HG03060 (cell line): ENCODE measurements around the gene VRK3.
"Not testable (repeated sequence)": the region's sequence is repeated elsewhere in the genome, so short reads cannot be mapped to it uniquely, and the experiment has no call there.

ENCODE experiments used
- ATAC-seq: cut with Tn5 transposase; IDR thresholded peaks from one replicate; pipeline ENCODE4 v1.9.1; 2021; ENCODE audit warnings: low read depth, moderate number of reproducible peaks; ENCODE audit not compliant: unreplicated experiment

The VRK3 gene

DNA sequence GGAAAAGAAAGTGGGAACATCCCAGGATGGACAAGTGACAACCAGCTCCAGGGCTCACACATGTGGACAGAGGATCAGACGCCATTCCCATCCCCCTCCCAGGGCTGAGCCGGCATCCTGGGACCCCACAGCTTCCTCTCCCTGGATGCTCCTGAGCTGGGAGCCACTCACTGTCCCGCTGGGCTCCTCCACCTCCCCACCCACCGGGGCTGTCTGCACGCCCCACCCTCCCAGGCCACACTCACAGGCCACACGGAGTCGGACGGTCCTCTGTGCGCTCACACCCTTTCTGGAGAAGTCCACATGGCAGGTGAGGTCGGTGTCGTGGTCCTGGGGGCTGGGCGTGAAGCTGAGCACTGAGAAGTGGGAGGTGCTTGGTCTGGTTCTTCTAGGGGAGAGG is 65.3 kb downstream of the VRK3 start:
- not testable (repeated sequence) for ATAC-seq

DNA sequence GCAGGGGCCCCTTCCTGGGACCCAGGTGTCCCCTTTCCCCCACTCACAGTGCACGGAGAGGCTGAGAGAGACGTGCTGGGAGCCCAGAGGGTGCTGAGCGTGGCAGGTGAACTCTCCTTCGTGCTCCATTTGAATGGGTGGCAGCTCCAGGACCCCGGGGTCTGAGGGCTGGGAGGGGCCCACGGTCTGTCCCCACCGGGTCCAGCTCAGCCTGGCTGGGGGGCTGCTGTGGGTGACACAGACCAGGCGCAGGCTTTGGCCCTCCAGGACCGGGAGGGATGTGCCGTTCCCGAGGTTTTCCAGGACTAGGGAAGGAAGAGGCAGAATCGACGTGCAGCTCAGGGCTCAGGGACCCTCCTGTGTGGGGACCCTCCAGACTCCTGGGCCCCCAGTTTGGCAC is 66.6 kb downstream of the VRK3 start:
- not testable (repeated sequence) for ATAC-seq

DNA sequence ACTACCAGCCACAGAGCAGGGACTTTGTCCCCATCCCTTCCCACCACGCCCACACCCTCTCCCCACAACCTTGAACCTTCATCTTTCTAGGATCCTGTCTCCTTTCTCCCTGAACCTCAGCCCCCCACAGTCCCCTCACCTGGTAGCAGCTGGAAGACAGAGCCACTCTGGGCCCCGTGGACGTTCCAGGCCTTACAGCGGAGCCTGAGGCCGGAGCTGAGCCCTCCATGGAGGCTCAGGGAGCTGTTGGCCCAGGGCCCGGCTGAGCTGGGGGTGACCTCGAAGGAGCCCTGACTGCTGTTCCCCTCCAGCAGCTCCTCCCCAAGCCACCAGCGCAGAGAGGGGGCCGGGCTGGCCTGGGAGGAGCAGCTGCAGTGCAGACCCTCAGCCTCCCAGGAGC is 67.0 kb downstream of the VRK3 start:
- not testable (repeated sequence) for ATAC-seq

DNA sequence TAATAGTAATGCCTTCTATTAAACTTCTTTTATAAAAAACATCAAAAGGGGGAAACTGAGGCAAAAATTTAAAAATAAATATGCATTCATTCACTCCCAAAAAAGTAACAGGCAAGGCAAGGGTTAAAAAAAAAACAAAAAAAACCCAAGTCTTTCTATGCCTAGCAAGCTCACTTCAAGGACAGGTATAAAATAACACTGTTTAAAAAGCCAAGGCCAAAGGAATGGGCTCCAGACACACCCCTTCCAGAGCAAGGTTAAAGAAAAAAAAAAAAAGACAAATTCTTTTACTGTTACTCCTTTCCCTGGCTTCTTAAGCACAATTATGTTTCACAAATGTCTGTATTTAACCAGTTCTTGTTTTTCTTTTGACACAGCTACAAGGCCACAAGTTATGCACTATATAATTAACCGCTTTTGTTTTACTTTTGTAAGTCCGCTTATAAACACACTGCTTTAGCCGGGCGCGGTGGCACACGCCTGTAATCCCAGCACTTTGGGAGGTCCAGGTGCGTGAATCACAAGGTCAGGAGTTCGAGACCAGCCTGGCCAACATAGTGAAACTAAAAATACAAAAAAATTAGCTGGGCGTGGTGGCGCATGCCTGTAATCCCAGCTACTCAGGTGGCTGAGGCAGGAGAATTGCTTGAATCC is 67.8 kb downstream of the VRK3 start:
- ATAC-seq, result no peak

DNA sequence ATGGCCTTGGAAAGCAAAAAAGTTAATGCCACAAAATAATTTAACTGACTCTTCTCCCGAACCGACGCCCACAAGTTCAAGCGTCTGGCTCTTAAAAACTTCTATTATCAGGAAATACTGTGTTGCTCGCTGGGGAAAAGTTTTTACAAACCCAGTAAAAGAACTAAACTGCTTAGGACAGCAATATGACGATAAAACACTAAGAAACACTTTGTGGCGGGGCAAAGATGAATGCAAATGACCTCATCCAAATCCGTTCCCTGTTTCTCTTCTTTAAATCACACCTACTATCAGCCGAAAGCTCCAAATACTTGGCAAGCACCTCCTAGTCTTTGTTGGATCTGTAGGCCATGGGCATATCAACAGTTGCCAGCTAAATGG is 69.1 kb downstream of the VRK3 start:
- no peak for ATAC-seq

DNA sequence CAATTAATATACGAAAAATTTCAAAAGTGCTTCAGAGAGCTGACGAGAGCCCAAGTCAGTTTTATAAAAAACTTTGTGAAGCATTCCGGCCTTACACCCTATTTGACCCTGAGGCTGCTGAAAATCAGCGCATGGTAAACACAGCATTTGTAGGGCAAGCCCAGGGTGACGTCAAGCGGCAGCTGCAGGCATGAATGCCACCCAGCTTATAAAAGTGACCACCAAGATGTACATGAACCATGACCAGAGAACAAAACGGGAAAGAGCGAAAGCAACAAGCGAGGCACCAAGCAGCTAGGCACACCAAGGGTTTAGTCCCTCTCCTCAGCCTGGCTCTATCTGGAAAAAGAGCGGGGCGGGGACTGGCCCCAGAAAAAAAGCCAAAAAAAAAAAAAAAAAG is 70.2 kb downstream of the VRK3 start:
- no peak for ATAC-seq

DNA sequence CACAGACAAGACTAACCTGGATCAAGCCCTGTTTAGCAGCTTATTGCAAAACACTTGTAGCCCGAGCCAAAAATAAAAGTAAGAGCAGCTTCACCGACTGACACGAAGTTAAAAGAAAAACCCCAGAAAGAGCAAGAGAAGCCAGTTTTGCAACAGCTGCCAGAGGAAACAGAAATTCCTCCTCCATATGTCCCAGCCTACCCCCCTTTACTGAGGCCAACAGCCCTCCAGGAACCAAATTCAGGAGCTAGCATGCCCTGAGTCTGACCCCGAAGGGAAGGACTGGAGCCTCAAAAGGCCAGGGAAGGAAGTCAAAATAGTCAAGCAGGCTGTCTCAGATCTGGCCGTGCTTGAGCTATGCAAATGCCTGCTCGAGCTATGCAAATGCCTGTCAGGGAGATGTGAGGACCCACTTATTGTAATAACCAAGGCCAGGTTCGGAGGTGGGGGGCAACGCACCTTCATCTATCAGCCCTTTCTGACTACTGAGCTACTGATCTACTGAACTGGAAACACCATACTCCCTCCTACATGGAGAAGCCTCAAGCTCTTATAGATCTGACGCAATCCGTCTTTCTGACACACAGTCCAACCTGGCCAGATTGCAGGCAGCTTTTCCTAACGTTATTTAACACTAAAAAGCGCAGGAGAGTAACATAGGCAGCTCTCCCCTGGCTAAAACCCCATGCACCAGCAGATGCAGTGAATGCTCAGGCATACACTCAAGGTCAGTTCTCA is 70.9 kb downstream of the VRK3 start:
- no peak for ATAC-seq

DNA sequence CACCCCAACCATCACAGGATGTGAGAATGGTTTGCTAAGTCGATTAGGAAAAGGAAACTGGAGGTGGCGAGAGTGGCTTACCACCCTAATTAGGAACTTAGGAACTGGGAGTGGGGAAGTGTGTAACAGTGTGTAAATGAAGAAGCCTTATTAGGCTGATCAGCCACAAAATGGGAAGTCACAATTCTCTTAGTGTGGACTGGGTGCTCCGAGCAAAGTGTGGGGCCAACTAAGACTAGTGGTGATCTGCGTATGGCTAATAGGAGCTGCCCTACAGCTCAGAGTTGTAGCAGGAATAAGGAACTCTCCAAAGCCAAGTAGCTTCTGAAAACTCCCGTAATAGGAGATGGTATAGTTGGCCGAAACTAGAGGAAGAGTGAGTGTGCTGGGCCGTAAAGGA is 71.8 kb downstream of the VRK3 start:
- no peak for ATAC-seq

DNA sequence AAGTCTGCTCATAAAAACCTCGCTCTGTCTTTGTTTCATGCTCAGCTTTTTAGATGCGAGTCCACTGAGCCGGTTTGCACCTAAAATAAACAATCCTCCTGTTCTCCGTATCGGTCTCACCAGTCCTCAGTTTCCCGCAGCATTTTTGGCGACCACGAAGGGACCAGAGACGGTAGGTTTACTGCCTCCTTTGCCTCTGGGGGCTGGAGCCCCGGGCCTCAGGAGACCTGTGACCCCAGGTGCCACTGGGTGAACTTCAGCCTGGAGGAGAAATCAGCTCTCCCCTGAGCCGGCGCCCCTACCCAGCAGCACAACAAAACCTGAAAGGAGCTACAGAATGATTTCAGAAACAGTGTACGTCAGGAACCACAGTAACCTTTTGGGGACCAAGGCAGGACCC is 72.3 kb downstream of the VRK3 start:
- no peak for ATAC-seq

DNA sequence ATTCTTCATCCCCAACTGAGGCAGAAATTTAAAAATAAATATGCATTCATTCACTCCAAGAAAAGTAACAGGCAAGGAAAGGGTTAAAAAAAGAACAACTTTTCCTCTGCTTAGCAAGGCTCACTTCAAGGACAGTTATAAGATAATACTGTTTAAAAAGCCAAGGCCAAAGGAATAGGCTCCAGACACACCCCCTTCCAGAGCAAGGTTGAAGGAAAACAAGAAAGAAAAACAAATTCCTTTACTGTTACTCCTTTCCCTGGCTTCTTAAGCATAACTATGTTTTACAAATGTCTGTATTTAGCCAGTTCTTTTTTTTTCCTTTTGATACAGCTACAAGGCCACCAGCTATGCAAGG is 72.7 kb downstream of the VRK3 start:
- no peak for ATAC-seq

DNA sequence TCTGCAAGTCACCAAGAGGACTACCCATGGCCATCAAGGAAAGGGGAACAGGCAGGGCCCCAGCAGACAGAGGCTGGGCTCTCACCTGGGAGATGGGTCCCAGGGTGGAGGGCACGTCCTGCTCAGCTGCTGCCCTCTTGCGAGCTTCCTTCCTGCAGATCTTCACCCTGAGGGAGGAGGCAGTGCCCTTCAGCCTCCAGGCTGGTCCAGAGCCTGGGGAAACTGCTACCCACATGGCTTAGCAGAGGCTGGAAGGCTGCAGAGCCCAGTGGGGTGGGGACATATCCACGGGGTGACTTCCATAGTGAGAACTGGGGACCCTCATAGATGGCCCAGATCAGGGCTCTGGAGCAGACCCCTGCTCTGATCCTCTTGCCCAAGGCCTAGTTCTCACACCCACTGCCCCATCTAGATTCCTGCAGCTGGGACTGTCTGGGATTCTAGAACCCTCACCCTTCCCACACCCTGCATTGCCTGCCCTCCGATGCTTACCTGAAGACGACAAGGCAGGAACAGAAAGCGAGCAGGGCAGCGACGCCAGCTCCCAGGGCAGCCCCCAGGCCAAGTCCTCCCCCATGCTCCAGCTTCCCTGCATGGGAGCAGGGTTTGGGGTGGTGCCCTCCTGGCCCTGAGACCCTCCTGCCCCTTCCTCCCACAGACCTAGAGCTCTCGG is 73.2 kb downstream of the VRK3 start:
- ATAC-seq, result no peak

DNA sequence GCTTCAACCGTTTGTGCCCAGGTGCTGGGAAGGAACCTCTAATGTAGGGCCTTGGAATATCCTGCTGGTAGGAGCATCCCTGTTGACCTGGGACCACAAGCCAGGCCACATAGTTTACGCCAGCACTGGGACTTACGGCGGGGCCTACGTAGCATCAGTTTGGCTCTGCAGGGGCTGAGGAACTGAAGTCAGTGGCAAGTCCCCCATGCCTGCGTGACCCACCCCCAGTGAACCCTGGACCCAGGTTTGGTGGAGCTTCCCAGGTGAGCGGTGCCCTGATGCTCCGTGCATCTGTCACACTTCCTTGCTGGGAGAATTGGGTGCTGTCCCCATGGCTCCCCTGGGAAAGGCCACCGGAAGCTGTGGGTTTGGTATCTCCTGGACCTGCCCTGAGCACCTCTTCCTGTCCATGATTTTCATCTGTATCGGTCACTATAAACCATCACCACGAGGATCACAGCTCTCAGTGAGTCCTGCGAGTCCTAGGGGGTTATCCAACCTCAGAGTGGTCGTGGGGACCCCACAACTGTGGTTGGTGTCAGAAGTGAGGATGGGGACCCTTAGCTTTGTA is 74.1 kb downstream of the VRK3 start:
- ATAC-seq, result no peak

DNA sequence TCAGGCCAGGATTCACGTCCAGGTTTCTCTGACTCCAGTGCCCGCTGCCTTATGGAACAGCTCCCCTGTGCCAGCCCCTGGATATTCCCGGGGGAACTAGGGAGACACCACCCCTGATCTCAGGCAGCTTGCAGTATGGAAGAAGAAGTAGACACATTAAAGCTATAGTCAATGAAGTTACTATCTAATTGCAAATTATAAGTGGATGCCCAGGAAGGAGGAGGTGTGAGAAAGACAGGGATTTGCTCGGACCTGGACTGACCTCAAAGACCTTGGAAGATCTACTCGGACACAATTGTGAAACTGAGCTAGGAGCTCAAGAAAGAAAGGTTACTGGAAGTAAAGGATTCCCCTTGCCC is 74.6 kb downstream of the VRK3 start:
- ATAC-seq, result no peak

DNA sequence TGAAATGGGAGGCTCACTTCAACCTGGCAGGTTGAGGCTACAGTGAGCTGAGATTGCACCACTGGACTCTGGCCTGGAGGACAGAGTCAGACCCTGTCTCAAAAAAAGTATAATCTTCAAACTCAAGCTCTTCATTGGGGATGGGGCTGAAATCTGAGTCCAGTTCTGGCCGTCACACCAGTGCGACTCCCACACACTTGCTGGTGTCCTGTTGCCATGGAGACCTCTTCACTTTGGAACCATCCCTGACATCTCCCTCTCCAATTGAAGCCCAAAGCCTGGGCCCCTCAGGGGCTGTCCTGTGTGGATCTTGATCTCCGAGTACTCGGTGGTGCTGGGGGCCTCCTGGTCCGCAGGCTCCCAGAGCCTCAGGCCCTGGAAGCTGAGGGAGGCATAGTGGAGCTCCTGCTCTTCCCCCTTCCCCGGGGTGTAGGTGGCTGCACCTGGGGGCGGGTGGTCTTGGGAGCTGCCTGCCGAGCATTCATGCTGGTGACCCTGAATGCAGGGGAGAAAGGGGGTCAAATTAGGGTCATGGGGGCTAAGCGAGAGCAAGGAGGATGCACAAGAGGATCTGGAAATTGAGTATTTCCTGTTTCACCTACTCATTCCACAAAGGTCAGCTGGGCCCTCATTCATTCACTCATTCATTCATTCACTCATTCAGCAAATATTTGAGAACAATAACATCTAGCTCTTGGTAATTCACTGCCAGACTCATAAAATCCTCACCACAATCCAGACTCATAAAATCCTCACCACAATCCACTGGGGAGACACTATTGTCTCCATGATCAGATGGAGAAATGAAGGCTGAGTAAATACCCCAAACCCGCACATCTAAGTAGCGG is 75.2 kb downstream of the VRK3 start:
- ATAC-seq, result no peak

DNA sequence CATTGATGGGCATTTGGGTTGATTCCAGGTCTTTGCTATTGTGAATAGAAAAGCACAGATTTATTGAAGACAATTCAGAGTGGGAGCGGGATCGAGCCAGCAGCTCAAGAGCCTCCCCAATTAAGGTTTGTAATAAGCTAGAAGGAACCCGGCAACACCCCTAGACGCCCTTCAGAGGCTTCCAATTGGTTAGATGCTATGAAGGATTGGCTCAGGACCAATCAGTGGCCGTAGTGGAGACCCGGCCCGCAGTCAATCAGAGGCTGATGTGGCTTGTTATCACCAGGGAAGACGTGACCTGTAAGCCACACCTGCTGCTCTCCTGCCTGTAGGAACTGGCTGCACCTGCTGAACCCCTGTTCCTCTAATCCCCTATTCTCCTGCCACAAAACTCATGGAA is 78.8 kb downstream of the VRK3 start:
- no peak for ATAC-seq

DNA sequence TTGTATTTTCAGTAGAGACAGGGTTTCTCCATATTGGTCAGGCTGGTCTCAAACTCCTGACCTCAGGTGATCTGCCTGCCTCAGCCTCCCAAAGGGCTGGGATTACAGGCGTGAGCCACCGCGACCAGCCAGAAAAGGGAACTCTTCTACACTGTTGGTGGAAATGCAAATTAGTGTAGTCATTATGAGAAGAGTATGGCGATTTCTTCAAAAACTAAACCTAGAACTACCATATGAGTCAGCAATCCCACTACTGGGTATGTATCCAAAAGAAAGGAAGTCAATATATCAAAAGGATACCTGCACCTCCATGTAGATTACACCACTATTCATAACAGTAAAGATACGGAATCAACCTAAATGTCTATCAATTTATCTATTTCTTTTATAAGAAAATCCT is 80.6 kb downstream of the VRK3 start:
- not testable (repeated sequence) for ATAC-seq

DNA sequence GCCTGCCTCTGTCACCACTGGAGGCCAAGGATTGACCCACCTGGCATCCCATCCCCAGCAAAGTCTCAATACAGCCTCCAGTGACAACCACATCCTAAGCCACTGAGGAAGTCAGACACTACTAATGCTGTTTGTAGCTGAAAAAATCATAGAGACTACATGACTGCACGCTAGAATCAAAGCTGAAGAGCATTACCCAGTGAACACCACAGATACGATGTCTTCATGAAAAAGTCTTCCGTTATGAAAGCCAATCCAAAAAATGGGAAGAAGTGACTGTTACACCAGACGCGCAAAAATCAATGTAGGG is 84.7 kb downstream of the VRK3 start:
- no peak for ATAC-seq

DNA sequence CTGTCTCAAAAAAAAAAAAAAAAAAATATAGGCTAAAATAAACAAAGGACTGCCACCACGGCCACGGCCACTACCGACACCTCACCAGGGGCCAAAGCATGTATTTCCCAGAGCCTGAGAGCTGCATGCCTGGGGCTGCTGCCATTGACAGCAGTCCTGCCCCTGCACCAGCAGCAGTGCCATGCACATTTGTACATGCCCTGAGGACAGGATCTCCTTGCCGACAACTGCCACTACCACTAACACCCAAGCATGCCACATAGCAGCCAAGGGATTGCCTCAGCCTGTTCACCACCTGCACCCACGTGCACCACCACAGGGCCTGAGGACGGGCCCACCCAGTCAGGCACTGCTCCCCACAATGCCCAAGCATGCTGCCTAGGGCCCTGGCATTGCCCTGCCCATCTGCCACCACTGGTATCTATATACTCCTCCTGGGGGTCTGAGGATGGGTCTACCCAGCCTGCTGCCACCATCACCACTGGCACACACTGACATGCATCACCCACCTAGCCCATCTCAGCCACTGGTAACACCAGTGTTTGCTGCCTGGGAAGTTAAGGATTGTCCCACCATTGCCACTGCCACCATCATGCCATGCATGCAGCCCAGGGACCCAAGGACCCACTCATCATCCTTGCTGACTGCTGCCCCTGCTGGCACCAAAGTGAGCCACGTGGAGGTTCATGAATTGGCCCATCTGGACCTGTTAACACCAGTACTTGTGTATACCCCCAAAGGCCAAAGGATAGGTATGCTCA is 85.3 kb downstream of the VRK3 start:
- no peak for ATAC-seq

DNA sequence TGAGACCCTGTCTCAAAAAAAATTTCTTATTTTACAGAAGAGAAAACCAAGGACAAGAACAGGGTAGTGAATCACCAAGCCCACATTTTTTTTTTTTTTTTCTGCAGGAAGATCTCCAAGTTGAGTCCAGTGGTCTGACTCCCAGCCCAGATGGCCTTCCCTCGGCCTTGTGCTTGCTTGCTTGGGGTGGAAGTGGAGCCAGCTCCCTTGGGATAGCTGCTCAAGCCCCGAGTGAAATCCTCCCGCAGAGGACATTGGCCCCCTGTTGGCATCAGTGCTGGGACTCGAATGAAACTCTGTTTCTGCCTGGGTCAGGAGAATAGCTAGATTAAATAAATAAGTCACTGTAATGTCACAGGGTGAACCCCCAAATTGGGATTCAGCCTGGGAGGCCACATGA is 86.5 kb downstream of the VRK3 start:
- ATAC-seq, result no peak

DNA sequence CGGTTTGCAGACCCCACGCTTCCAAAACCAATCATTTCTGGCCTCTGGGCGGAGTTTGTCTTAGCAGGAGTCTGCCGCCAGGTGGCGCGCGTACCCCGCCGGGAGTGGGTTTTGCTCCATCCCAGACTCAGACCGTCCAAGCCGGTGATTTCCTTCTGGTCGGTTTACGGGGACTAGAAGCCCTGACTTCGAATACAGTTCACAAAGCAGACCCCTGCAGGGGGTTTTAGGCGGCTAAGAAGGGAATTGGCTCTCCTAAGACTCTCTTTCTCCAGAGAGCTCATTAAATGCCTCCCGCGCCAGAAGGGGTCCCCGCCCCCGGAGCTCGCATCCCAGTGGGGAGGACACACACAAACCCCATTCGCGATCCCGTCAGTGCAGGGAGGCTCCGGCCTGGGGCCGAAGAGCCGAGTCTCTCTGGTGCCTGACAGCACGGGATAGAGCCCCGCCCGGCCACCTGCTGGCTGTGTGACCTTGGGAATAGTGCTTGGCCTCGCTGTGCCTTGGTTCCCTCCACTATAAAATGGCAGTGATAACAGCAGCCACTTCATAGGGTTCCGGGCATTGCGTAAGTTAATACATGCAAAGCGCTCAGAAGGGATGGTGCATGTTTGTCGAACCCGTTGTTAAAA is 87.3 kb downstream of the VRK3 start:
- ATAC-seq, result no peak
